Activated T-cell treated with anti-CD3 and anti-CD28 coated beads for 4 hours (primary cell): ENCODE data around the gene SPTLC3.

Source experiments
- DNase-seq: peaks from one replicate; pipeline ENCODE4 v3.0.0-alpha.2; 2020

Gene SPTLC3

DNA sequence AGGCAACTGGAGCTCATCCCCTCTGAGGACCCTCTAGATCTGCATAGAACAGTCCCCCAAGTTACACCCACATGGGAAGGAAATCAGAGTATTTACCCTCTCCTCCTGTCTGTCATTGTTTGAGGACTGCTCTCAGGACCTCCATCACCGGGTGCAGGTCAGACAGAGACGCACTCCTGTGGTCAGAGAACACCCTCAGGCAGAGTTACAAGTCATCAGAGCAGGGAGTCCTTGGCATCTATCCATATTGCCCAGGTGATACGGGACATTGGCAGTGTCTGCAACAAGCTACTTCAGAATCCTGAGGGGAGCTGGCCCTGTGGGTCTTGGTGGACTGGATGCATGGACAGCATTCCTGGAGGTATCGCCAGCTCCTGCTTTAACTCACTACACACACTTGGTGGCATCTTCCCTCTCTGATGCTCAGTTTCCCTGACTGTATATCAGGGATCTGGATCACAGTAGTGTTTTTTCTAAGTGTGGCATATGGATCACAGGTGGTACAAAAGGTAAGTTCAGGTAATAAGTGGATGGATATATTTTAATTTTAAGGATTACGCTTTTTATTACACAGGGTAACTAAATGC is 197.2 kb downstream of the SPTLC3 start:
- DNase-seq = no peak

DNA sequence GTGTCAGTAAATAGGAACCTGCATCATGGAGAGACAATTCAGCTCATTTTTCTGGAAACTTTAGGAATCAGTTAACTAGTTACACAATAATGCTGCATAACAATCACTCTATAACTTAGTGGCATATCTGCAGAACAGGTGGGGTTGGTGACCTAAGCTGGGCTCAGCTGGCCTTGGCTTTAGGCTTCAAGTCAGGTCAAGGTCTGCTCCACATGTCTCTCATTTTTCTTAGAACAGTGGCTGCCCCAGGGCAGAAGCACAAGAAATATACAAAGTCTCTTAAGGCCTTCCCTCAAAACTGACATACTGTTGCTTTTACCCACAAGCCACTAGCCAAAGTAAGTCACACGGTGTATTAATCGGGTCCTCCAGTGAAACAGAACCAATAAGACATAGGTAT is 198.2 kb downstream of the SPTLC3 start:
- DNase-seq = no peak

DNA sequence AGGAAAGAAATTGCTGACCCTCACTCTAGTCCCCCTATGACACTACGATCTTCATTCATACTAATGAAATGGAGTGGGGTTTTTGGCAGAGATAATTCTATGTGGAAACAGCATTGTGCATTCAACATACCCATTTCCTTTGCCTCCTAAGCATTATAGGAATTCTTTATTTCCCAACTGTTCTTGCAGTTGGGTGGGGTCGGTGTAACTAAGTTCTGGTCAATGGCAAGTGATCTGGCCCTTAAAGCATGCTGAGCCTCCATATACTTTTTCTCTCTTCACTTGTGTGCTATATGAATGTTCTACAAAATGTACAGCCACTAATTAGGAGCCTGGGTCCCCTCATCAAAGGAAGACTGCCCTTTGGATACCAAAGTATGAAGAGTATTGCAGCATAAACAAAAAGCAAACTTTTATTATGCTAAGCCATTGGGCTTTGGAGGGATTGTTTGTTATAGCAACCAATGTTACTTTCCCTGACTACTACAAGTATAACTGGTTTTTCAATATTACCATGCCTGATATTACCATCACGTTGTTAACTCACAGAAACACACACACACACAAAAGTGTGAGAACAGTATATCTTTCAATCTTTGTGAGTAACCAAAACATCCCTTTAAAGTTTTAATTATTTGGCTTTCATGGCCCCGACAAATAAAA is 203.3 kb downstream of the SPTLC3 start:
- no peak for DNase-seq

DNA sequence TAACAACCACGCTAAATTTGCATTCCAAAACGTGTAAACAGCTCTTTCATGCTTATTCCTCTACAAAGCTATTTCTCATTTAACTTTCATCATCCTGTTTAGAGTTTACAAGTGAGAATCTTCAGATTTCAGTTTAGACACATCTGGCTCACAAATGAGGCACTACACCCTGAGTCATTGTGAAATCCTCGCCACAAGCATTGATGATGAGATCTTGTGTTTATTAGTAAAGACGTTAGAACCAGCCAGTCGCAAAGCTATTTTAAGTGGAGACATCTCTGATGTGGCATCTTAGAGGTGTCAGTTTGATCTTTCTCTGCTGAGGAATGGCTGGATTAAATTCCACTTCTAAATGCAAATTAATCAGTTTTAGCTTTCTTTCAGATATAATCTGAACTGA is 204.0 kb downstream of the SPTLC3 start:
- DNase-seq = no peak

DNA sequence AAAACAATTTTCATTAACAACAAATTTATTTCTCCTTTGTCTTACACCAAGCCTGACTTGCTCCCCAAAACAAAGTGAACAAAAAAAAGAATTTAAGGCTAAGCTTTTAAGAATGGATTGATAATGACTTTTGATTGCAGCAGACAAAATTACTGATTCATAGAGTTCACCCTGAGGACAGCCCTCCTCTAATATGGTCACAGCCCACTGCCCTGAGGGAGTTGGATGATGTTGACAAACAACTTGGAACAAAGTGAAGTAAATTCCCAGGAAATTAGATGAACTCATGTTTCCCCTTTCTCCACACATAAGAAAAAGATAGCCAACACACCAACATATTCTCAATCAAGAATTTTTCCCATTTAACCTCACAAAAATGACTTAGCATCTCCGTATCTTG is 204.6 kb downstream of the SPTLC3 start:
- DNase-seq = no peak

DNA sequence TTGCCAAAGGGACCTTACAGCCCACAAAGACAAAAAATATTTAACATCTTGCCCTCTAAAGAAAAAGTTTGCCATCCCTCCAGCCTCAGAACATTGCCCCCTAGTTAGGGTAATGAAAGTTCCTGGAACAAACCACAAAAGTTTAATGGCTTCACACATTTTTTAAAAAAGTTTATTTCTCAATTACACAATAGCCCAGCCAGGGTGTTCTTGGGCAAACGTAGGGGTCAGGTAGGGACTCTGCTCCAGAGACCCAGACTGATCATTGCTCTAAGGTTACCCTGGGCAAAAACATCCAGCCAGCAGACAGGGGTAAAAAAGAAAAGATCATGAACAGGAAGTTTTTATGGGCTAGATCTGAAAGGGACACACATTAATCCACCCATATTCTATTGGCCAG is 207.8 kb downstream of the SPTLC3 start:
- no peak for DNase-seq
